HT1080 (cell line): ENCODE results near the gene SDK1. TPM values are rescaled to one million over a fixed set of nuclear protein-coding genes. Genes with fewer than 3 reads are reported as not detected.
"Not testable (repeated sequence)": the region's sequence is repeated elsewhere in the genome, so short reads cannot be mapped to it uniquely, and the experiment has no call there.

Experiments used
- DNase-seq: peaks from one replicate; pipeline ENCODE4 v3.0.0-alpha.2; 2015; ENCODE audit warnings: low read depth
- total RNA-seq: library from RNA; depleted of rRNA; stranded (reverse); fragments of >200 nt; shearing (Covaris generic); gene quantifications from 2 replicates; pipeline ENCODE4 v1.2.3, GENCODE V29; 2014

Gene SDK1
- total RNA-seq, 1 experiment from 2014 or later, result 1.2 TPM

DNA sequence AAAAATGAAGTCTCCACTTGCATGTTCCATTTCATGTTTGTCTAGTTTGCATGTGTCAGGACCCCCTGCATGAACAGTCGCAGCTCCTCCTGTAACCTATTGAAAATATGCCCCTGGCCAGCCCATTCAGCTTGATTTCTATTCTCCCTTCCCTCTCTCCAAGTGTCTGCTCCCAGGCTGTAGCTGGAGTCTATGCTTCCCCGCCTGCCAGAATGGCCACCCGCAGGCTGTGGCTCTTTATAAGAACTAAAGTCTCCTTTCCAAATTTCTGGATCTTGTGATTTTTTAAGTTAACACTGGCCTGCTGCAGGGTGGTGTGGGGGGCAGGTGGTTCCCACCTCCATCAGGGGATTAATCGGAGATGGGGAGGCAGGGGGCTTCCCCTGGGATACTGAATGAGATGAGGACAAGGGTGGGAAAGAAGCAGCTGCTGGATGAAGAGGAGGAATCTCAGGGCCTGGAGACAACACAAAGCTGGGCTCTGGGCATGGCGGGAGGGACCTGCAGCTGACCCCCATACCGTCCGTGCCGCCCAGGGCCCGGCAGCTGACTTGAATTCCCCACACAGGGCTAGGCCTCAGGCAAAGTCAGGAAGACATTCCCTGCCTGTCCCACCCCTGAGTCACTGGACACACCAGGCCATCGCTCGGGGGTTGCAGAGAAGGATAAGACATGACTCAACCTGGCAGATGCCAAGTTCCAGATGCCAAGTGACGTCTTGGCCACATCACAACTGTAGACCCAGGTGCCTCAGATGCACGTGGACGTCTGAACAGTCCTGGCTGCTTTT, 981.6 kb downstream of the SDK1 start:
- peak; percentile 89 for DNase-seq

DNA sequence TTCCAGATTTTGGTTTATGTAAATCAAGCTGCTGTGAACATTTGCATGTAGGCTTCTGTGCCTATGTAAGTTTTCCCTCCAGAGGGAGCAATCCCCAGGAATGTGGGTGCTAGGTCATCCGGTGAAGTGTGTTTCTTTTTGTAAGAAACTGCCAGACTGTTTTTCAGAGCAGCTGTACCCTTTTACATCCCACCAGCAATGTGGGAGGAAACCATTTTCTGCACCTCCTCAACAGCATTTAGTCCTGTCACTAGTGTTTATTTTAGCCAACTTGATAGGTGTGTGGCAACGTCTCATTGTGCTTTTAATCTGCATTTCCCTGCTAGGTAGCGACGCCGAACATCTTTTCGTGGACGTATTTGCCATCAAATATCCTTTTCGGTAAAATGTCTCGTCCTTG, 985.3 kb downstream of the SDK1 start:
- DNase-seq, result peak; percentile 15

DNA sequence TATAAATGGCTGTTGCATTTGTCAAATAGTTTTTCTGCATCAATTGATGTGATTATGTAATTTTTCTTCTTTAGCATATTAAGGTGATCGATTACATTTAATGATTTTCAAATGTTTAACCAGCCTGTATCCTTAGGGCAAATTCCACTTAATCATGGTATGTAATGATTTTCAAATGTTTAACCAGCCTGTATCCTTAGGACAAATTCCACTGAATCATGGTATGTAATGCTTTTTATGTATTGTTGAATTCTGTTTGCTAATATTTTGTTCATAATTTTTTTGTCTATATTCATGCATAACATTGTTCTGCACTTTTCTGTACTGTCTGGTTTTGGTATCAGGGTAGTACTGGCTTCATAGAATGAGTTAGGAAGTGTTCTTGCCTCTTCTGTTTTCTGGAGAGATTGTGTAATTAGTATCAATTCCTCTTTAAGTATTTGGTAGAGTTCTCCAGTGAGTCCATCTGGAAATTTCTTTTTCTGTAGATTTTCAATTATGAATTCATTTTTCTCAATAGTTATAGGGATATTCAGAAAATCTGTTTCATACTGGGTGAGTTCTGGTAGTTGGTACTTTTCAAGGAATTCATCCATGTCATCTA, 987.8 kb downstream of the SDK1 start:
- DNase-seq, result no peak

DNA sequence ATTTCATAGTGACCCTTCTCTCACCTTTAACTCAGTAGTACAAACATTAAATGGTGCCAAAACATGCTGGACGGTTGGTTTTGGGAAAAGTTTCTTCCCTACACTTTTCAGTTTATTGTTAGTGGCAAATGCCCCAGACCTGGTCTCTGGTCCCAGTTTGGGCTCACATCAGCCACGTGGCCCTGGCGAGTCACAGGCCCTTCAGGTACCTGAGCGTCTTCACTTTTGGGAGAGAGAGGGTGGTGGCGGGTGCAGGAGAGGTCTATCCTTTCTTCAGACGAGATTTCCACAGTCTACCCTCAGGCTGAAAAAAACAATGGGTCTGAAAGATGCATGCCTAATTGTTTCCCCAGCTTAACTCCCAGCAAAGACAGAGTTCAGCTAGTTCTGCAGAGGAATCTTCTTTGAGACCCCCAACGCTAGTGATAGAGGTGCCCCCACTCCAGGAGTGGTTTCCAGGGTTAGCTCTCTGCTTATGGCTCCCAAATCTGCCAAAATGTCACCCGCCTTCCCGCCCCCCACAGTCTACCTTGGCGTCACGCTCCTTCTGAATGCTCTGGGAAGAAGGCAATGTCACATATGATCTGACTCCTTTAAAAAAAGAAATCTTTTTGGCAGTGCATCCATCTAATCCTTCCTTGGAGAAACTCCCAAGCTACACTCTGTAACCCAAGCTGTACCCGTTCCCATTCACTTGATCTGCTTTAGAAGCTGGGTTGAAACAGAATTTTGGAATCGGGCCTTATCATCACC, 996.3 kb downstream of the SDK1 start:
- DNase-seq, result no peak

DNA sequence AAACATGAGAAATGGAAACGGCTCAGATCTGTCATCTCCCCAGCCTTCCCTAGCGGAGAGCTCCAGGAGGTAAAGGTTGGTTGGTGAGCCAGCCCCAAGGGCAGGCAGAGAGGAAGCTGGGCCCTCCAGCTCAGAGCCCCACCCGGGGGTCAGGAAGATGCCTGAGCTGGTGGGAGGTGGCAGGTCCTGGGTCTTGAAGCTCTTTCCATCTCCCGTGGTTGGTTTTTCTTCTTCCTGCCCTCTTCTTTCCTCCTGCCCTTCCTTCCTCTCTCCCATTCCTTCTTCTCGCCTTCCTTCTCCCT, 996.8 kb downstream of the SDK1 start:
- DNase-seq, result no peak

DNA sequence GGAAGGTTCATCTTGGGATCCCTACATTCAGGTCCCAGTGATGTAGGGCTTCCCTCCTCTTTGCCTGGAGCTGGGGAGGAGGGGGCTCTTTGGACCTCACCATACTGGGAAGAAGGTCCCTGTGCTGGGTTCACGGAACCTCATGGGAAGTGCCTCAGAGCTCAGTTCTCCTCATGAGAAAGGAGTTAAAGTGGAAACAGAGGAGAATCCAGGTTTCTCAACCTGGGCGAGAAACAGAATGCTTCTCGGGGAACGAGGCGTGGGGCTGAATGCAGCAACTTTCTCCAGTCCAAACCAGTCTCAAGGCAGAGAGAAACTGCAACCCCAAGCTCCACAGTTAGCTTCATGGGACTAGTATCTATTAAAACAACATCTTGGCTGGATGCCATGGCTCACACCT, 998.4 kb downstream of the SDK1 start:
- no peak for DNase-seq

DNA sequence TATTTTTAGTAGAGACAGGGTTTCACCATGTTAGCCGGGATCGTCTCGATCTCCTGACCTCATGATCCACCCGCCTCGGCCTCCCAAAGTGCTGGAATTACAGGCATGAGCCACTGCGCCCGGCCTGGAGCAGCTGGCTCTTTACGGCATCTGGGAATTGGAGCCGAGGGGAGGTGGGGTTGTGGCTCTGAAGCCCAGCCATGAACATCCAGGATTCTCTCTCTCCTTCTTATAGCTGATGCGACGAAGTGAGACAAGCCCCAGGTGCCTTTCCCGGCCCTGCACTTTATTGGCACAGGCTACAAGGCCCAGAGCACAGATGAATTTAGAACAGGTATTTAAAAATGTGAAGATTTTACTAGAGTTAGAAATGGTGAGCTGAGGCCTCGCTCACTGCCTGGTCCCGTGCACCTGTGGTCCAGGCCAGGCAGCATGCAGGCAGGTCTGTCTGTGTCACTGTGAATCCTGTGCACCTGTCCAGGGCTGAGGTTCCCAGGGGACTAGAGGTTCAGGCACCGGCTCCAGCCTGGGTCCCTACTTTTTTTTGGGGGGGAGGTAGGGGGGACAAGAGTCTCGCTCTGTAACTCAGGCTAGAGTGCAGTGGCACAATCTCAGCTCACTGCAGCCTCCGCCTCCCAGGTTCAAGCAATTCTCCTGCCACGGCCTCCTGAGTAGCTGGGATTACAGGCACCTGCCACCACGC, 1001.3 kb downstream of the SDK1 start:
- no peak for DNase-seq

DNA sequence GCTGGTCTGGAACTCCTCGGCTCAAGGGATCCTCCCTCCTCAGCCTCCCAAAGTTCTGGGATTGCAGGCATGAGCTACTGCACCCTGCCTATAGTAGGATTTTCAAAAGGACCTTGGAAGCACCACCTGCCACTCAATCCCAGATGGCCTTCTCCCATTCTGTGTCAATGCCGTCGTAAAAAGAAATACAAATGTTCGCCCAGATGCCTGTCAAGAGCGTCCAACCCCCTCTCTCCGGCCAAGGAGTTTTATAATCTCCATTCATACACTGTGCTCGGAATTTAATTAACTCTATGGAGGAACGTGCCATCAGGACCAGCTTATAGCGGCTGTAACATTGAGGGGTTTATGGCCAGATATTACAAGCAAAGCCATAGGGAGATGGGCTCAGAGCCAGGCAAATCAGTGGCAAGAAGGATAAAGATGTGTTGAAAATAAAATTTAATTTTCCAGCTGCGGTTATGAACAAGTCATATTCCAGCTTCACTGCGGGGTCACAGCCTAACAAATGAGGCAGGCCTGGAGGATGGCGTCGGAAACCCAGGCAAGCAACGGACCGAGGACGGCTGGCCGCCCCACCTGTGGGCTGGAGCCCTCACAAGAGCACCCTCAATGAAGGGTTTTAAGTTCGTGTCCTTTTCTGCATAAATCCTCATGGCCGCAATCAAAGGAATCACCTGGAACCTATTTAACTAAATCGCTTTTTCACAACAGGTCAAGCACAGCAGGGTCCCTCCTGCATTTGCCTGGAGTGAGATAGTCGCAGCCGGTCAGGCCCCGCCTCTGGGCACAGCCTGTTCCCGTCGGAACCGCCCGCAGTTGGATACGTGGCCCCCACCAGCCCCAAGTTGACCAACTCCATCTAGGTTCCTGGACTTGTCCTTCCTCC, 1006.5 kb downstream of the SDK1 start:
- no peak for DNase-seq

DNA sequence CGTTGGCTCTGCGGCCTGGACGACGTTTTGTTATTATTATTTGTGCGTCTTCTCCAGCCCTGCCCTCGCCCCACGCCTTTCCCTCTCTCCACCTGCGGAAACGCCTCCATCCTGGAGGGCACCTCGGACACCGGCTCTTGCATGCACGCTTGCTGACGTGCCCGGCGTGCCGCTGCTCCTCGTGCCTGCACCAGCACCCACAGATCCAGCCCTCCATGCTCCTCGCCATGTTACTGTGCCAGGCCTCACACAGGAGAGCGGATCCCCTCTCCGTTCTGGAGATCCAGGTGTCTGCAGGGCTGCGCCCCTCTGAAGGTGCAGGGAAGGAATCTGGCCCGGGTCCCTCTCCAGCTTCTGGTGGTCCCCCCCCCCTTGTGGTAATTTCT, 1007.1 kb downstream of the SDK1 start:
- DNase-seq, result no peak

DNA sequence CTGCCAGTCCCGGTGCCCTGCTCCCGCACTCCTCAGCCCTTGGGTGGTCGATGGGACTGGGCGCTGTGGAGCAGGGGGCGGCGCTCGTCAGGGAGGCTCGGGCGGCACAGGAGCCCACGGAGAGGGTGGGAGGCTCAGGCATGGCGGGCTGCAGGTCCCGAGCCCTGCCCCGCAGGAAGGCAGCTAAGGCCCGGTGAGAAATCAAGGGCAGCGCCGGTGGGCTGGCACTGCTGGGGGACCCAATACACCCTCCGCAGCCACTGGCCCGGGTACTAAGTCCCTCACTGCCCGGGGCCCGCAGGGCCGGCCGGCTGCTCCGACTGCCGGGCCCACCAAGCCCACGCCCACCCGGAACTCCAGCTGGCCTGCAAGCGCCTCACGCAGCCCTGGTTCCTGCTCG, 1012.9 kb downstream of the SDK1 start:
- DNase-seq, result not testable (repeated sequence)

DNA sequence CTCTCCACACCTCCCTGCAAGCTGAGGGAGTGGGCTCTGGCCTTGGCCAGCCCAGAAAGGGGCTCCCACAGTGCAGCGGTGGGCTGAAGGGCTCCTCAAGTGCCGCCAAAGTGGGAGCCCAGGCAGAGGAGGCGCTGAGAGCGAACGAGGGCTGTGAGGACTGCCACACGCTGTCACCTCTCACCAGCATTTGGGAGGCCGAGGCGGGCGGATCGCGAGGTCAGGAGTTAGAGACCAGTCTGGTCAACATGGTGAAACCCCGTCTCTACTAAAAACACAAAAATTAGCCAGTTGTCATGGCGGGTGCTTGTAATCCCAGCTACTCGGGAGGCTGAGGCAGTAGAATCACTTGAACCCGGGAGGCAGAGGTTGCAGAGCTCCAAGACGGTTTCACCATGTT, 1013.3 kb downstream of the SDK1 start:
- DNase-seq, result not testable (repeated sequence)
